ENCODE data around the gene CSNK2A3.

Gene CSNK2A3

DNA sequence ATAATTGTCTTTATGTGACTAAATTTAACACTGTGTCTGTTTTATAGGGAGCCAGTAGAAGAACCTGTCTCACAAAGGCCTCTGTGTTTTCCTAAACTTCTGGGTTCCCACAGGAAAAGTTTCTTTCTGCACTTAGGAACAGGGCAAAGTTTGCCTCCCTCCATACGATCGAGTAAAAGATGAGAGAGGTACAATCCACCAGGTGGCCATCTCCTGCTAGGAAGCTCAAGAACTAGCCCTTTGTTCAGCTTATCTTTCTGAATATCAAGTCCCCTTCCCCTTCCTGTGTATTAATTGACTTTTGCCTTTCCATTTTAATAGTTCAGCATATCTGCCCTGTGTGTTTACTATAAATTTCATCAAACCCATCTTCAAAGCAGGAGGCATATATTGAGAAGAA is 18.0 kb downstream of the CSNK2A3 start:
- no peak for DNase-seq (ENCODE audit: low read depth, low spot score)

DNA sequence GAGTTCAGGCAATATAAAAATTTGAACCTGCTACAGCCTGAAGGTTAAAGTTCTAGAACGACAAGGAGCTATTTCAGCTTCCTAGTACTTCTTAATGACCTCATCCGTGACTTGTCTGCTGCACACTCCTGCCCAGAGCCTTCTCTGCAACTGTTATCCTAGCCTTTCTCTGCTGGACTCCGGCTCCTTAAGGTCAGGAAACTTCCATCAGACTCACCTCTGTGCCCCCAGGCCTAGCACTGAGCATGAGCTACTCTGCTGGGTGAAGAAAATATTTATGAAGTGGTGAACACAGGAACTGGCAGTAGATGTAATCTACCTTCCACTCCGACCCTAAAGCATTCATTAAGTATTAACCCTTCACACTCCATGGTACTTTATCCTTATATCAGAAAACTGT is 18.4 kb downstream of the CSNK2A3 start:
- DNase-seq (ENCODE audit: low read depth, low spot score): no peak

DNA sequence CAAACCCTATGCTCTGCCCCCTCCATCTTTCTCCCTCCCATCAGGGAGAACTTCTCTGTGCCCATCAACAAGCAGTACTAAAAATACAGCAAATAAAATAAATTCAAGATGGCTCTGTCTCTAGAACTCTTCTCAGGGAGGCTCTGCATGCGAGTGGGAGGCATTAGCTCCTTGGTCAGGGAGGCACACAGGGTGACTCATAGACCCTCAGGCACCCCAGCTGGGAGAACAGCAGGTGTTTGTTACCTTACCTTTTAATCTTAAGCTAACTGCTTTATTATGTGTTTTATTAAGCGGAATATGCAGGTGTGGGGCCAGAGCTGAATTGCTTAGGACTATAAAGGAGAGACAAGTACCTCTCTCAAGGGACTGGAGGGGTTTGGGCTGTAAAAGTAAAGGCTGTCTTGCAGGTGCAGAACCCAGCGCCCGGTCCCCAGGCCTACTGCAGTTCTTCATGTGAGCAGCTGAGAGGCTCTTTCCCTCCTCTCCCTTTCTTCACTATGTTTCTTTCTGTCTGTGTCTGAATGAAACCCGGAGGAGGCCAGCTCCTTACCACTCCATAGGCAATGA is 20.8 kb downstream of the CSNK2A3 start:
- no peak for DNase-seq (ENCODE audit: low read depth, low spot score)

DNA sequence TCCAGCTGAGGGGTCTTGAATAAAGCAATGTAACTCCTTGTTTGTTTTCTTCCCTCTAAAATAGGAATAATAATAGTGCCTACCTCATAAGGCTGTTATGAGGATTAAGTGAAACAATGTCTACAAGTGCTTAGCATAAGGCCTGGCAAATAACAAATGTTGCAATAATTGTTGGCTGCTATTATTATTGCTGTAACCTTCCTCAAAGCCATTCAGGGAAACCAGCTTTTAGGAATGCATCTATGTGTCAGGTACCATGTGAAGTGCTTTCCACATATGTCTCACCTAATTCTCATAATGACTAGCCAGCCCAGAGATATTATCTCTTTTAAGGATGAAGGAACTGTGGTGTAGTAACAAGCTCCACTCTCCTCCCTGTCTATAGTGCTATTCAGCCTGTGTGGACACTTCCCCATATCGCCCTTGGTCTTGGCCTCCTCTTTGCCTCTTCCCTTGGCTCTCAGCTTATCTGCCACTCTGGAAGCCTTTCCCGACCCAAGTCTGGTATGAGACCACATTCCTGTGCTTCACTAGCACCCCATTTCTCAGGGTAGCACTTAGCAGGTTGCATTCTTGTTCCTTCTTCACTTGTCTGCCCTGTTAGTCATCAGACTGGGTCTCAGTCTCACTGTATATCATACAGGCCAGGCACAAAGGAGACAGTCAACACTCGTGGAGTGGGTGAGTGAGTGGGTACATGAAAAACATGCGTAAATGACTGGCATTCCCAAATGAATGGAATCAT is 23.8 kb downstream of the CSNK2A3 start:
- DNase-seq (ENCODE audit: low read depth, low spot score): no peak

DNA sequence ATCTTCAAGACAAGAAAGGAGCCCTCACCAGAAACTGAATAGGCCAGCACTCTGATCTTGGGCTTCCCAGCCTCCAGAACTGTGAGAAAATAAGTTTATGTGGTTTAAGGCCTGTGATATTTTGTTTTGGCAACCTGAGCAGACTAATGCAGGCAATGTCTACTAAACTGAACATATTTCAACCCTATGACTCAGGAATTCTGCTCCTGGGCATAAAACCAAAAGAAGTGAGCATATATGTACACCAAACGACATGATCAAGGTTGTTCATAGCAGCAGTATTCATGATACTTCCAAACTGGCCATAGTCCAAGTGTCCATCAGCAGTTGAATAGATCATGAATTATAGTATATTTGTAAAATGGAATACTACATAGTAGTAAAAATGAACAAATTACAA is 29.0 kb downstream of the CSNK2A3 start:
- DNase-seq (ENCODE audit: low read depth, low spot score): no peak

DNA sequence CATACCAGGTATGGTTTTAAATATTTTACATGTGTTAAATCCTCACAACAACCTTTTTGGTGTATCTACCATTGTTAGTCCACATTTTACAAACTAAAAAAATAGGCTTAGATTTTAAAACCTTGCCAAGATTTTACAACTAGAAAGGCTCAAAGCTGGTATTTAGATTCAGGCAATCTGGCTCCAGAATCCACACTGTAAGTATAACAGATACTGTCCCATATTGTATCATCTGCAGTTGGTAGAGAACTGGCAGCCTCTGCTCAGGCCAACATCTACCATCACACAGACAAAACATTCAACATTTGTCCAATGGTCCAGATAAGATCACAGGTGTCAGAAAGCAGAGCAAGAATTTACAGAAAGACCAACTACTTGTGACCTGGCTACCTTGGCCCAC is 30.9 kb downstream of the CSNK2A3 start:
- no peak for DNase-seq (ENCODE audit: low read depth, low spot score)

DNA sequence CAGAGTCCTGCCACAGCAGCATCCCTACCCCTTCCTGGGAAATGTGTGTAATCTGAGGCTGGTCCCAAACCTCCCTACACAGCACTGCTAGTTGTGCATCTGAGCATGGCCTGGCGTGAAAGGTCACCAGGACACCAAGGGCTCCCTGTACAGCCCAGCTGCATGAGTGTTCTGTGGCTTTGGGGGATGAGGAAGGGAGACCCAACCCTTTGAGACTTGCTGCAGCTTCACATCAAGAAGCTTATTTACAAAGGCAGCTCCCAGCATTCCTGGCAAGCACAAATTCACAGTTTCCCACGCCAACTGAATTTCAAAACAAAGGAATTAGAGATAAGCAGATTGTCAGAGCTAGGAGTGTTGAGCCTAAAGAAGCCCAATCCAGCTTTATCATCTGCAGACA is 32.2 kb downstream of the CSNK2A3 start:
- peak; percentile 54 for DNase-seq (ENCODE audit: low read depth, low spot score)

DNA sequence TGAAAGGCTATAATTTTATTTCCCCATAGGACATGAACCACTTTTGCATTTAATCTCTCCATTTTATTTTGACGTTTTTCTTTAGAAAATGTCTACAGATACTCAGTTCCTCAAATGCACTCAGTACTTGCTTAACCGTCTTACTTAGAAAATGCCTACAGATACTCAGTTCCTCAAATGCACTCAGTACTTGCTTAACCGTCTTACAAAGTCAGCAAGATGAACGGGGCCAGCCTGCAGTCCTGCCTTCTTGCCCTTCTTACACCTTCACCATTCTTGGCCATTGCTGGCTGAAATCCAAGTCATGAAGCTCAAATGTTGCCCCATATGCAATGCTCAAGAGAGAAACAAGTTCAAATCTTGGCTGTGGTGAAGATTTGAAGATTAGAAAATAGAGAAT is 34.1 kb downstream of the CSNK2A3 start:
- no peak for DNase-seq (ENCODE audit: low read depth, low spot score)

DNA sequence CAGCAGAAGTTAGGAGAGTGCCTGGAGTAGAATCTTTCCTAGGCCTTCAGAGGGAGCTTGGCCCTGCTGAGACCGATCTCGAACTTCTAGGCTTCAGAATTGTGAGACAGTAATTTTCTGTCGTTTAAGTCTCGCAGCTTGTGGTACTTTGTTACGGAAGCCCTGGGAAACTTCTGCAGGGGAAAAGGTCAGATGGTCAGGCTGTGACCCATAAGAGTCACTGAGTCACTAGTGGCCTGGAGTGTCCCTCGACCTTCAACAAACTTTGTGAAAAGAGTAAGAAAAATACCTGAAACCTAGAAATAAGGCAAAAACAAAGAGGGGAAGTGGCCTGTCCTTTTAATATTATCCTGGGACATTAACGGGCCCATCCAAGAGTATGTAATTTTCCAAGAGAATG is 34.6 kb downstream of the CSNK2A3 start:
- no peak for DNase-seq (ENCODE audit: low read depth, low spot score)

DNA sequence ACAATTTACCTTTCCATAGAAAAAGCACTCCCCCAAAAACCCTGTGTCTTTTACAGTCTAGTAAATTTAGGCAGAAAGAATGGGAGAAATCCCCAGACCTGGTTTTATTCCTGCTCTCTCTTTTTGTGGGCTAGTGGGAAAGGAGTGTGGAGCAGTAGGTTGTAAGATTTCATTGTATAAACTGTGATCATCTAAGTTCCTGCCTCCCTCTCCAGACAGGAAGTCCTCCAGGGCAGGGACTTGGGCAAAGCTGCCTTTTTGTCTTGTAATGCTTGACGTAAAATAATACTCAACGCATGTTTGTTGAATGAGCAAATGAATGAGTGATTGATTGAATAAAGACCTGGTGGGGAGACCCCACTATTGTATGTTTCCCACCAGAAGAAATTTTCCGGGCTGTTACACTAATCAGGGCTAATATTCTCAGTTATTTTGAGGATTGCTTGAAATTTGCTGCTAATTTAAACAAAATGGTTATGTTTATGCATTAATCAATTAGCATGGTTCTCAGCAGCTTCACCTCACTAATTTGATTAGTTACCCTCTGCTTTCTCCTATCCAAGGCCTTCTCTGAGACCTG is 36.3 kb downstream of the CSNK2A3 start:
- DNase-seq (ENCODE audit: low read depth, low spot score): no peak

DNA sequence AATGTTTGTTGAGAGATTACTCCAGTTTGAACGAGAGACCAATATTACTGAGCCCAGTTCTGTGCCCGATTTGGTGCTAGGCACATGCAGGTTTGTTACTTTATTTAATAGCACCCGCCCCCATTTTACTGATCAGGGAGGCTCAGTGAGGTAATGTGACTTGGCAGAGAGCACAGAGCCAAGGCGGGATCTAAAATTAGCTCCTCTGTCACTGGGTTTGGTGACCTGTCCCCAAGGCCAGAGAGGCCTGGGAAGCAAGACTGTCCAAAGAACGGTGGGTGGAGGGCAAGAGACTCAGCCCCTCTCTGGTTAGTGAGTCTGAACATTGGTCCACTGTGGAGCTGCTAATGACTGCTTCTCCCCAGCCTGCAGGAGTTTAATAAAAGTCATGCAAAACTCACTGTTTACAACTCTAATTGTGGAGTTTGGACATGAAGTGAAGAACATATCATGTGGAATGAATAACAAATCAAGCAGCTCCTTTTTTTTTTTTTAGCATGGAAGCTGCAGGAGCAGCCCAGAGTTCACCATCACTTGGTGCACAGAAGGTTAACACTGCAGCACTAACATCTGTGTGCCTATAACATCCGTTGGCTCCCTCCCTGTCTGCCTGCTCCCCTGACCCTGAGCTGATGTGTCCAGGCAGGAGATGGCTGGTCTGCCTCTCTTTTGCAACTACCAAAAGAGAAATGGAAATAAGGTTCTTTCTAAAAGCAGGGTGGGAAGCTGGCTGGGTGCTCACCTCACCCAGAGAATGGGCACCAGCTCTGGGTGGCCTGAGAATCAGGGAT is 39.0 kb downstream of the CSNK2A3 start:
- no peak for DNase-seq (ENCODE audit: low read depth, low spot score)

DNA sequence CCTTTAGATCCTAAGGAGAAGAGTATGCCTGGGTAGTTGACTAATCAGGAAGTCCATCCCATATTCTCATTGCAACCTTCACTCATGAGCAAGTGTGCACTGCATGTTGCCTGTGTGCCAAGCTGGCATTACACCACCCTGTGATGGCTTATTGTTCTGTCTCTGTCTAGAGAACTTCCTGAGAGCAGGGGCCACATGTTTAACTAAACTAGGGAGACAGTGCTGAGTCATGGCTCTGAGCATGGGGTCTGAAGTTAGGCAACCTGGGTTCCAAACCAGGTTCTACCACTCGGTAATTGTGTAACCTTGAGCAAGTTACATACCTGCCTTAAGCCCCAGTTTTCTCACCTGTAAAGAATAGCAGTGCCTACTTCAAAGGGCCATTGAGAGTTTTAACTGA is 39.6 kb downstream of the CSNK2A3 start:
- peak; percentile 25 for DNase-seq (ENCODE audit: low read depth, low spot score)

DNA sequence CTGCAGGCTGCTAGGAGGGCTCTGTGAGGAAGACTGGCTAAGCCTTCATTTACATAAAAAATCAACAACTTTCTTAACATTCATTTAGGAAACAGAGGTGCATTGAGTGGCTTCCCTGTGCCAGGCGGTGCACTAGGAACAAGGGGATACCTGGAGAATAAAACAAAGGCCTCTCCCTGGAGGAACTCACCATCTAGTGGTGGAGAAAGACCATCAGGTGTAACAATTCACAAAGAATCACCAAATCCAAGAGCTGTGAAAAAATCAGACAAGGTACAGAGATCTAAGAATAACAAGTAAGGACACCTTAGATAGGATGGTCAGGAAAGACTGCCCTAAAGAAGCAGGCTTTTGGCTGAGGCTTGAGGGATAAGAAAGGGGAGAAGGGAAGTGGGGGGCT is 40.3 kb downstream of the CSNK2A3 start:
- DNase-seq (ENCODE audit: low read depth, low spot score): no peak

DNA sequence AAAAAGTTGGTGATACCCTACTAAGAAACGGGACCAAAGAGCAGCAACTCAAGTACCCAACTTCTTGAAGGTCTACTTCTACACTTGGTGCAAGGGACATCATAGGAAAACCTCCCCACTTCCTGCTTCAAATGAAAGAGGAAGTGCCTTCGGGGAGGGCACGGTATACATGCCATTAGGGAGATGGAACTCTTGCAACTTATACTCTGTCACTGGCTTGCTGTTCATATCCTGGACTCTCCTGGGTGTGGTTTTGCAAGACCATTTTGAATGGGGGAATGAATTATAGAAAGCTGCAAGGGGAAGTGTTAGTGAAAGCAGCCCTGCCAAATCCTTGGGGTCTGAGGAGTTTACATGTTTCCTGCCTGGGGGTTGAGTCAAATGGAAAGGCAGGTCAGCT is 41.9 kb downstream of the CSNK2A3 start:
- no peak for DNase-seq (ENCODE audit: low read depth, low spot score)

DNA sequence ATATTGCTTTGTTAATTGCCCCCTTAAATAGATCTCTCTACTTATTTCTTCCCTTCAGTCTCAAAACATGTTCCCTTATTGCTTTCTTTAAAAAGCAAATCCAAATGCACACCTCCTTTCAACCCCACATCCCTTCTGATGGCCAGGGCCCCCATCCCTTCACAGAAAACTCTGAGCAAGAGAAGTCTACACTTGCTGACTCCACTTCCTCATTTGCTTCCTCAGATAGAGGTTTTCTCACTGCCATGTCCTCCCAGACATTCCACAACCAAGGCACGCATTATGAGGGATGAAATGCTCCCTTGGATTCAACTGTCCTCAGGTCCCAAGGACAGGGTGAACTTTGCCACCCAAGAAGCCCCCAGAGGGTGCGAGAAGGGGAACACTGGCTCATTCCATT is 43.1 kb downstream of the CSNK2A3 start:
- DNase-seq (ENCODE audit: low read depth, low spot score): no peak

DNA sequence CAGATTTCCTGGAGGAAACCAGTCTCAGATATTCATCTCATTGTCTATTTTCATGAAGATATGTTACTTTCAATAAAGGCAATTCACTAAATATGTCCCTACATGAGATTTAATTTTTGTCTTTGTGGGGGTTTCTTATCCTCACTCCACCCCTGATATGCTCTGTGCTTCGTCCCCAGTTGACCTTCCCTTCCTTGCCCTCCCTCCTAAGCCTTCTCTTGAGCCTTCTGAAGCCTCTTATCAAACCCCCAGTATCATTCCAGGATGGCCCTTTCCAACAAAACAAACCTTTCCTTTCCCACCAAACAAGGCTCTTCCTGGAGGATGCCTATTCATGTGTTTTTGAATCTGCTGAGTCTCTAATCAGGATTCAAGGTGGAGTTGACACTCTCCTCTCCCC is 44.8 kb downstream of the CSNK2A3 start:
- no peak for DNase-seq (ENCODE audit: low read depth, low spot score)

DNA sequence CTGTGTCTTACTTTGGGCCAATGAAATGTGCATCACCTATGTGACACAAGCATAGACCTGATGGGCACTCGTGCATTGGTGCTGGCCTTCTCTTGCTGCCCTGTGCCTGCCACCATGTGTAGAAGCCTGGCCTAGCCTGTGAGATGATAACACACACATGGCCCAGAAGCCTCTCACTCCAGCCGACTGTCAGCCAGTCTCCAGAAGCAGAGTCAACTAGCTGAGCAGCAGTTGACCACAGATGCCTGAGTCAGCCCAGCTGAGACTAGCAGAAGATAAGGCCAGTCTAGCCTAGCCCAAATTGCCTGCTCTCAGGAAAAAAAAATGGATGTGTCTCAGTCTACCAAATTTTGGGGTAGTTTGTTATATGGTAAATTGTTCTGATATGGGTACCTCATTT is 46.2 kb downstream of the CSNK2A3 start:
- peak; percentile 19 for DNase-seq (ENCODE audit: low read depth, low spot score)

DNA sequence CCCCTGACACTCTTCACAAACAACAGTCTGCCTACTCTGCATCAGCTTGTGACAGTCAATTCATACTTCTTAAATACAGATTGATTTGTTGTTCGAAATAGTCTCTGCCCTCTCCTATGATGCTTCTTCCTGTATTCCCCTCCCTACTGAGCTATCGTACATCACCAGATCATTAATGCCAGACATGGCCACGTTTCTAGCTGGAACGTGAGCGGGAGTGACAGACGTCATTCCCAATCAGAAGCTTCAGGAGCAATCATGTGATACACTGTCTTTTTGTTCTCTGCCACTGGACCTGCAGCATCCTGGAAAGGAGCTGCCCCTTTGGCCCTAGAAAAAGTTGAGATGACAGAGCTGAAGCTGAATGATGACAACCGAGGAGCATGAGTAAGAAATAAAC is 48.5 kb downstream of the CSNK2A3 start:
- DNase-seq (ENCODE audit: low read depth, low spot score): no peak

DNA sequence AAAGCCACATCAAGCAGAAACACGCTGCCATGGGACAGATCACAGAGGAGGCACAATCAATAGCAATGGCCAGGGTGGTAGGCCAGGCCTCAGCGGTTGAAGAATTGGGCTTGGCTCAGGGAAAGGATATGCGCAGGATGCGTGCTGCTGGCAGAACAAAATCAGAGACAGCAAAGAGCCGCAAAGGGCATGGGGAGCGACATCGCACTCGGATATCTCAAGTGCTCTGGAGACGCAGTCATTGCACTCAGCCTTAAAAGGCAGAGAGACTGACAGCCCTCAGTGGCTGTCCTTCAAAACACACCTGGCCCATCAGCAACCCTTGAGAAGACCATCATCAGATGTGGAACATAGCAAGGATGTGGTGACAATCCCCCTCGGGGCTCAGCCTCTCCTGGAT is 50.5 kb downstream of the CSNK2A3 start:
- DNase-seq (ENCODE audit: low read depth, low spot score): no peak

Measured in astrocyte of the hippocampus (primary cell).